ENCODE data around the gene KRT38.

Gene KRT38

DNA sequence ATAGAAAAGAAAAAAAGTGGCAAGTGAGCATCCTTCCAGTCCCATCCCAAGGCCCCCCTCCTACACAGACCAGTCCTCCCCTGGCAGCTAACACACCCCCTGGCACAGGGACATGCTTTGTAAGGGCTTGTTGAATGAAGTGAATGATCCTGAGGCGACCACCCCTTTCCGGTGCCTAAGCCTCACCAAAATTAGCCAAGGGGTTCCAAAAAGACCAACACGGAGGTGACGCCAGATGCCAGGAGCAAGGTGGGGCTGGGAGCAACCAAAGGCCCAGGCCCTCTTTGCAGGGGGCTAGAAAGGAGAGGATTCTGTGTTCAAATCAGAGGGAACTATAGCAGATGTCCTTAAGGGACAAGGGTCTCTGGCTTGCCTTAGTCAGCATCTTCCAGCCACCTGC, 34.6 kb upstream of the KRT38 start:
- DNase-seq (ENCODE audit: low read depth), result no peak
- TF ChIP-seq, protein P1, sequence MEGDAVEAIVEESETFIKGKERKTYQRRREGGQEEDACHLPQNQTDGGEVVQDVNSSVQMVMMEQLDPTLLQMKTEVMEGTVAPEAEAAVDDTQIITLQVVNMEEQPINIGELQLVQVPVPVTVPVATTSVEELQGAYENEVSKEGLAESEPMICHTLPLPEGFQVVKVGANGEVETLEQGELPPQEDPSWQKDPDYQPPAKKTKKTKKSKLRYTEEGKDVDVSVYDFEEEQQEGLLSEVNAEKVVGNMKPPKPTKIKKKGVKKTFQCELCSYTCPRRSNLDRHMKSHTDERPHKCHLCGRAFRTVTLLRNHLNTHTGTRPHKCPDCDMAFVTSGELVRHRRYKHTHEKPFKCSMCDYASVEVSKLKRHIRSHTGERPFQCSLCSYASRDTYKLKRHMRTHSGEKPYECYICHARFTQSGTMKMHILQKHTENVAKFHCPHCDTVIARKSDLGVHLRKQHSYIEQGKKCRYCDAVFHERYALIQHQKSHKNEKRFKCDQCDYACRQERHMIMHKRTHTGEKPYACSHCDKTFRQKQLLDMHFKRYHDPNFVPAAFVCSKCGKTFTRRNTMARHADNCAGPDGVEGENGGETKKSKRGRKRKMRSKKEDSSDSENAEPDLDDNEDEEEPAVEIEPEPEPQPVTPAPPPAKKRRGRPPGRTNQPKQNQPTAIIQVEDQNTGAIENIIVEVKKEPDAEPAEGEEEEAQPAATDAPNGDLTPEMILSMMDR (IDR thresholded peaks at IDR 0.05; ENCODE audit: insufficient read depth, low read depth, low read length, missing control alignments), result no peak

DNA sequence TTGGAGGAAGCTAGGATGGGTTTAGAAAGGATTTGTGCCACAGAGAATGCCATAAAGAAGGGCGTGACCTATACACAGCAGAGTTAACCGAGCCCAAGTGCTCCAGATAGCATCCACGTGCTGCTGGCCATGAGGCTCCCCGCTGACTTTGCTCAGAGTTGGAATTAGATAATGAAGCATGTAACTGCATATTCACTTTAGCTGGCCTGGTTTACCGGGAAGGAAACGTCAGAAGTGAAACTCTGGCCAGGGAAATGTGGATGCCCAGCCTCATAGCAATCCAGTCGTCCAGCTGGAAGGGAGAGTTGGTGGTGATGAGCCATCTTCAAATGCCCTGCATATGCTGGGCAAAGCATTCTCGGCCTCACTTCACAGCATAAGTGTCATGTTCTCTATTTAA, 34.1 kb upstream of the KRT38 start:
- DNase-seq (ENCODE audit: low read depth), result no peak
- no peak overlapping the region for H3K4me3 ChIP-seq (ENCODE audit: low read depth, low read length)
- TF ChIP-seq, protein P1 (IDR thresholded peaks at IDR 0.05; ENCODE audit: insufficient read depth, low read depth, low read length, missing control alignments), result no peak

More for the DNA sequence above, 34.6 kb upstream of the KRT38 start:
- no peak overlapping the region for H3K4me3 ChIP-seq (ENCODE audit: low read depth, low read length)

- no peak overlapping the region for H3K4me3 ChIP-seq (ENCODE audit: low read depth, low read length)
- no peak for DNase-seq (ENCODE audit: low read depth)
- TF ChIP-seq, protein P1 (IDR thresholded peaks at IDR 0.05; ENCODE audit: insufficient read depth, low read depth, low read length, missing control alignments), result no peak
These were observed 27.6 kb upstream of the KRT38 start for GRCh38 chr17:41468346-41468745.

DNA sequence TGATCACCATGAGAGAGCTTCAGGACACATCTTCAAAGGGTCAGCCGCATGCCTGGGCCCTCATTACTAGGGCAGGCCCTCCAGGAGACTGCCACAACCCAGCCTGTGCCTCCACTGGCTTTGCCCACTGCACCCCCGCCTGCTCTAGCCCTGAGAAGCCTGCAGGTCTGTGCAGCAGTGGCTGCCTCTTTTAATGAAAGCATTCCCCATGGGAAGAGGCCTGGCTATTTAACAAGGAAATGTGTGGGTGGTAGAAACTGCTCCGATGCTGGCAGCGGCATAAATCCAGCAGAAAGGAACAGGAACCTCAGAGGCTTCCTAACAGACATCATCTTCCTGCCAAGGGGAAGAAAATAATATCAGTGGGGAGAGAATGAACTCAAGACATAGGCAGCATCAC, 26.8 kb upstream of the KRT38 start:
- TF ChIP-seq, protein P1 (IDR thresholded peaks at IDR 0.05; ENCODE audit: insufficient read depth, low read depth, low read length, missing control alignments), result no peak
- DNase-seq (ENCODE audit: low read depth), result no peak
- H3K4me3 ChIP-seq (ENCODE audit: low read depth, low read length), result no peak overlapping the region

- H3K4me3 ChIP-seq (ENCODE audit: low read depth, low read length), result no peak within 1 kb of the TSS
- DNase-seq (ENCODE audit: low read depth), result no peak
- TF ChIP-seq, protein P1 (IDR thresholded peaks at IDR 0.05; ENCODE audit: insufficient read depth, low read depth, low read length, missing control alignments), result no peak
These were observed 26.2 kb upstream of the KRT38 start, which contains the start of gene KRT32 for GRCh38 chr17:41466988-41467387. Gene KRT32 (minus strand): TSS chr17:41467386. CDS start chr17:41467325, 61 bp downstream.

DNA sequence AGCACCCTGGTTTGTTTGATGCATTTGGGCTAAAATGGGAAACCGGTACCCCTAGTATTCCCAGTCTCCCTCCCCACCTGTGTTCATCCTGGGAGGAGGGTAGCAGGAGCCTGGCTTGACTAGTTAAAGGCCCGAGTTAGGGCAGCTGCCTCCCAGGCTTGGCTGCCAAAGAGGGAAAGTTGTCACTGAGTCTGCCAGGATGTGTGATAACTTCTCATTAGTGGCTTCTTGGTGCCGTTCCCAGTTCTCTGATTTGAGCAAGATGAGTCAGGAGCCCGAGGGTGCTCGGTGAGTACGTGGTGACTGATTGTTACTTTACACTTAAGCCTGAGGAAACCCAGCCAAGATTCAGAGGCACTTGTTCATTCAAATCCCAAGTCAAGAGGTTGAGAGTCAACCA, 23.9 kb upstream of the KRT38 start:
- H3K4me3 ChIP-seq (ENCODE audit: low read depth, low read length), result no peak overlapping the region
- TF ChIP-seq, protein P1 (IDR thresholded peaks at IDR 0.05; ENCODE audit: insufficient read depth, low read depth, low read length, missing control alignments), result no peak
- DNase-seq (ENCODE audit: low read depth), result no peak

DNA sequence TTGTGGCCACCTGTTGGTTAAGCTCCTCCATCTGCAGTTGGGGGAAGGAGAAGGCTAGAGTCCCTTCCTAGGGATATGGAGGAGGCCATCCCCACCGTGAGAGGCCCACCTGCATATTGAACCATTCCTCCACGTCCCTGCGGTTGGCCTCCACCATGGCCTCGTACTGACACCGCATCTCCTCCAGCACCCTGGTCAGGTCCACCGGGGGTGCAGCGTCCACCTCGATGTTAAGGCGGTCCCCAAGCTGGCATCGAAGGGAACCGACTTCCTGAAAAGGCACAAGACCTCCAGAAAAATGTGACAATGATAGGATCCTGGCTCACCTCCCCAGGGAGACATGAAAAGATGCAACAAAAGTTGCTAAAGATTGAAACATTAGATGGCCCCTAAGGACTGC, 23.4 kb upstream of the KRT38 start:
- no peak for DNase-seq (ENCODE audit: low read depth)
- H3K4me3 ChIP-seq (ENCODE audit: low read depth, low read length), result no peak overlapping the region
- TF ChIP-seq, protein P1 (IDR thresholded peaks at IDR 0.05; ENCODE audit: insufficient read depth, low read depth, low read length, missing control alignments), result no peak
